ENCODE measurements around the gene UBE2S.
"Not testable (repeated sequence)": the region's sequence is repeated elsewhere in the genome, so short reads cannot be mapped to it uniquely, and the experiment has no call there.

UBE2S gene

GRCh38 chr19:55407550-55407799, at the start of gene UBE2S:
Gene UBE2S, minus strand, starts transcription at chr19:55407788. Its CDS starts 199 bp downstream, at chr19:55407589.
- DNase-seq (ENCODE audit: low read depth): not testable (repeated sequence)

- no peak for DNase-seq (ENCODE audit: low read depth)
Observed at GRCh38 chr19:55456347-55456746, 48.8 kb upstream of the UBE2S start.

GRCh38 chr19:55455576-55456235, 48.1 kb upstream of the UBE2S start:
- DNase-seq (ENCODE audit: low read depth): no peak

GRCh38 chr19:55454787-55455243, 47.2 kb upstream of the UBE2S start:
- peak; percentile 42 for DNase-seq (ENCODE audit: low read depth)

- DNase-seq (ENCODE audit: low read depth): no peak
Observed at GRCh38 chr19:55453511-55454260, 46.1 kb upstream of the UBE2S start.

- peak; percentile 45 for DNase-seq (ENCODE audit: low read depth)
Observed at GRCh38 chr19:55452749-55453346, 45.3 kb upstream of the UBE2S start.

GRCh38 chr19:55451965-55452748, 44.6 kb upstream of the UBE2S start:
- no peak for DNase-seq (ENCODE audit: low read depth)

GRCh38 chr19:55451163-55451964, 43.8 kb upstream of the UBE2S start:
- DNase-seq (ENCODE audit: low read depth): no peak

- no peak for DNase-seq (ENCODE audit: low read depth)
Observed at GRCh38 chr19:55449469-55449868, 41.9 kb upstream of the UBE2S start.

GRCh38 chr19:55448175-55448490, 40.5 kb upstream of the UBE2S start:
- DNase-seq (ENCODE audit: low read depth): not testable (repeated sequence)

- no peak for DNase-seq (ENCODE audit: low read depth)
Observed at GRCh38 chr19:55447421-55448174, 40.0 kb upstream of the UBE2S start.

GRCh38 chr19:55446060-55446459, 38.5 kb upstream of the UBE2S start:
- DNase-seq (ENCODE audit: low read depth): no peak

GRCh38 chr19:55444646-55445045, 37.1 kb upstream of the UBE2S start:
- no peak for DNase-seq (ENCODE audit: low read depth)

GRCh38 chr19:55443824-55444480, 36.4 kb upstream of the UBE2S start:
- no peak for DNase-seq (ENCODE audit: low read depth)

GRCh38 chr19:55443045-55443823, 35.6 kb upstream of the UBE2S start, which contains the start of gene SHISA7:
Gene SHISA7, minus strand, starts transcription at chr19:55443300. Its CDS starts 437 bp downstream, at chr19:55442863.
- no peak for DNase-seq (ENCODE audit: low read depth)

GRCh38 chr19:55442372-55442961, 34.9 kb upstream of the UBE2S start:
- DNase-seq (ENCODE audit: low read depth): no peak

GRCh38 chr19:55441692-55442321, 34.2 kb upstream of the UBE2S start:
- no peak for DNase-seq (ENCODE audit: low read depth)

GRCh38 chr19:55441319-55441691, 33.7 kb upstream of the UBE2S start:
- DNase-seq (ENCODE audit: low read depth): no peak
